Endodermal cell (in vitro differentiated cells): ENCODE results near the gene PARP14. TPM values are rescaled to one million over a fixed set of nuclear protein-coding genes. Genes with fewer than 3 reads are reported as not detected.
"Not testable (repeated sequence)": the region's sequence is repeated elsewhere in the genome, so short reads cannot be mapped to it uniquely, and the experiment has no call there.

Experiments used
- DNase-seq: peaks from one replicate; pipeline ENCODE4 v3.0.0-alpha.2; 2017
- H3K27ac ChIP-seq: 2 replicates; pipeline ENCODE4 v1.5.1; 2013; ENCODE audit warnings: mild to moderate bottlenecking, low read depth, low read length, moderate library complexity
- H3K27me3 ChIP-seq: 2 replicates; pipeline ENCODE4 v1.6.1; 2013; ENCODE audit warnings: mild to moderate bottlenecking, low read length, moderate library complexity; ENCODE audit not compliant: insufficient read depth, control insufficient read depth, poor library complexity, severe bottlenecking
- H3K36me3 ChIP-seq: 2 replicates; pipeline ENCODE4 v1.7.0; 2013; ENCODE audit warnings: mild to moderate bottlenecking, low read length, moderate library complexity; ENCODE audit not compliant: control insufficient read depth, insufficient read depth
- H3K4me1 ChIP-seq: one replicate; pipeline ENCODE4 v1.7.0; 2013; ENCODE audit warnings: low read length; ENCODE audit not compliant: control insufficient read depth, insufficient read depth
- H3K4me3 ChIP-seq: 2 replicates; pipeline ENCODE4 v1.5.1; 2013; ENCODE audit warnings: mild to moderate bottlenecking, low read length, moderate library complexity
- H3K9ac ChIP-seq: 2 replicates; pipeline ENCODE4 v1.6.1; 2013; ENCODE audit warnings: mild to moderate bottlenecking, low read length, moderate library complexity; ENCODE audit not compliant: poor library complexity, severe bottlenecking; ENCODE audit errors: extremely low read depth
- H3K9me3 ChIP-seq: 2 replicates; pipeline ENCODE4 v1.6.1; 2013; ENCODE audit warnings: mild to moderate bottlenecking, low read length, moderate library complexity; ENCODE audit not compliant: control insufficient read depth
- H3K27ac Mint-ChIP-seq: 2 replicates; pipeline ENCODE4 v1.8.0; 2020; ENCODE audit warnings: mixed read lengths
- H3K27me3 Mint-ChIP-seq: 2 replicates; pipeline ENCODE4 v1.8.0; 2021; ENCODE audit warnings: mild to moderate bottlenecking, mixed read lengths; ENCODE audit not compliant: insufficient read depth
- H3K36me3 Mint-ChIP-seq: 2 replicates; pipeline ENCODE4 v1.8.0; 2020; ENCODE audit warnings: low read depth, mixed read lengths
- H3K4me1 Mint-ChIP-seq: 2 replicates; pipeline ENCODE4 v1.8.0; 2020; ENCODE audit warnings: mixed read lengths
- H3K4me3 Mint-ChIP-seq: 2 replicates; pipeline ENCODE4 v1.8.0; 2020; ENCODE audit warnings: mild to moderate bottlenecking, moderate library complexity, mixed read lengths
- H3K9me3 Mint-ChIP-seq: 2 replicates; pipeline ENCODE4 v1.8.0; 2020; ENCODE audit warnings: mild to moderate bottlenecking, mixed read lengths
- WGBS, 2 experiments: methylation state at CpG; one replicate each; pipeline versions ENCODE4 v1.1.5 to v1.1.7; 2013; ENCODE audit warnings: missing lambda C conversion rate in 2 of 2, mixed read lengths in 1 of 2; ENCODE audit not compliant: insufficient coverage in 1 of 2, insufficient read length in 1 of 2; 5-methylcytosine and 5-hydroxymethylcytosine counted together
- total RNA-seq, 2 donors: library from RNA; stranded (reverse); fragmentation: NEBNext Ultra II Directional in 1 of 2; extraction: Animal tissue kit (Norgen Biotek cat#: 25700) in 1 of 2; gene quantifications; 2 replicates in 1 of 2; 3 replicates in 1 of 2; pipeline ENCODE4 v1.2.1, GENCODE V29; 2021
- TF ChIP-seq, protein P1 (sequence below): fragments of 200-600 bp; sonication (generic); conservative IDR thresholded peaks from 2 replicates; pipeline ENCODE4 v1.5.0; 2021; ENCODE audit warnings: antibody characterized with exemption, mild to moderate bottlenecking

Gene PARP14
- total RNA-seq, 2 donors from 2014 or later, result 16.4 to 19.1 TPM

GRCh38 chr3:122728756-122729514 is 48.3 kb downstream of the PARP14 start:
- Histone ChIP-seq H3K4me3 (no peak overlapping the region), H3K27ac (no peak overlapping the region), H3K27me3 (no peaks in the 10 kb centered on the region), H3K9ac (no peak overlapping the region), H3K9me3 (peaks cover 26% of the 10 kb centered on the region), H3K4me1 (no peaks in the 10 kb centered on the region), H3K36me3 (no peaks in the 10 kb centered on the region)
- TF ChIP-seq, protein P1, sequence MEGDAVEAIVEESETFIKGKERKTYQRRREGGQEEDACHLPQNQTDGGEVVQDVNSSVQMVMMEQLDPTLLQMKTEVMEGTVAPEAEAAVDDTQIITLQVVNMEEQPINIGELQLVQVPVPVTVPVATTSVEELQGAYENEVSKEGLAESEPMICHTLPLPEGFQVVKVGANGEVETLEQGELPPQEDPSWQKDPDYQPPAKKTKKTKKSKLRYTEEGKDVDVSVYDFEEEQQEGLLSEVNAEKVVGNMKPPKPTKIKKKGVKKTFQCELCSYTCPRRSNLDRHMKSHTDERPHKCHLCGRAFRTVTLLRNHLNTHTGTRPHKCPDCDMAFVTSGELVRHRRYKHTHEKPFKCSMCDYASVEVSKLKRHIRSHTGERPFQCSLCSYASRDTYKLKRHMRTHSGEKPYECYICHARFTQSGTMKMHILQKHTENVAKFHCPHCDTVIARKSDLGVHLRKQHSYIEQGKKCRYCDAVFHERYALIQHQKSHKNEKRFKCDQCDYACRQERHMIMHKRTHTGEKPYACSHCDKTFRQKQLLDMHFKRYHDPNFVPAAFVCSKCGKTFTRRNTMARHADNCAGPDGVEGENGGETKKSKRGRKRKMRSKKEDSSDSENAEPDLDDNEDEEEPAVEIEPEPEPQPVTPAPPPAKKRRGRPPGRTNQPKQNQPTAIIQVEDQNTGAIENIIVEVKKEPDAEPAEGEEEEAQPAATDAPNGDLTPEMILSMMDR, result no peak
- H3K36me3 Mint-ChIP-seq, result peaks cover 41% of the 10 kb centered on the region
- no peak for DNase-seq
- 92% methylated on average over 8 of the region's 8 CpGs for WGBS, 2 experiments
- peaks cover 37% of the 10 kb centered on the region for H3K9me3 Mint-ChIP-seq
- H3K4me3 Mint-ChIP-seq, result no peak overlapping the region
- H3K4me1 Mint-ChIP-seq, result peaks cover 6% of the 10 kb centered on the region
- no peaks in the 10 kb centered on the region for H3K27me3 Mint-ChIP-seq
- no peak overlapping the region for H3K27ac Mint-ChIP-seq

GRCh38 chr3:122730240-122730639 is 49.6 kb downstream of the PARP14 start:
- 80 to 100% methylated on average over 1 to 4 of the region's 4 CpGs for WGBS, 2 experiments
- H3K9me3 Mint-ChIP-seq, result peaks cover 40% of the 10 kb centered on the region
- H3K4me1 ChIP-seq, result no peaks in the 10 kb centered on the region

DNA sequence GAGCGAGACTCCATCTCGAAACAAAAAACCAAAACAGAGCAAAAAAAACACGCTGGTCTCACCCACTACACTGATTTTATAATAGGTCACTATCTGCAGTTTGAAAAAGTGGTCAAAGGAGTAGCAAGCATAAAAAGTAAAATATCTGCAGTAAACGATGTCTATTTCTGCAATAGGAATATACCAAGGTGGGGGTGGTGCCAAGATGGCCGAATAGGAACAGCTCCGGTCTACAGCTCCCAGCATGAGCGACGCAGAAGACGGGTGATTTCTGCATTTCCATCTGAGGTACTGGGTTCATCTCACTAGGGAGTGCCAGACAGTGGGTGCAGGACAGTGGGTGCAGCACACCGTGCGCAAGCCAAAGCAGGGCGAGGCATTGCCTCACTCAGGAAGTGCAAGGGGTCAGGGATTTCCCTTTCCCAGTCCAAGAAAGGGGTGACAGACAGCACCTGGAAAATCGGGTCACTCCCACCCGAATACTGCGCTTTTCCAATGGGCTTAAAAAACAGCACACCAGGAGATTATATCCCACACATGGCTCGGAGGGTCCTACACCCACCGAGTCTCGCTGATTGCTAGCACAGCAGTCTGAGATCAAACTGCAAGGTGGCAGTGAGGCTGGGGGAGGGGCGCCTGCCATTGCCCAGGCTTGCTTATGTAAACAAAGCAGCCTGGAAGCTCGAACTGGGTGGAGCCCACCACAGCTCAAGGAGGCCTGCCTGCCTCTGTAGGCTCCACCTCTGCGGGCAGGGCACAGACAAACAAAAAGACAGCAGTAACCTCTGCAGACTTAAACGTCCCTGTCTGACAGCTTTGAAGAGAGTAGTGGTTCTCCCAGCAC is 52.3 kb downstream of the PARP14 start:
- H3K36me3 ChIP-seq, H3K4me1 Mint-ChIP-seq, H3K4me3 Mint-ChIP-seq, H3K27ac ChIP-seq, H3K27me3 Mint-ChIP-seq, H3K27me3 ChIP-seq, H3K4me3 ChIP-seq, H3K27ac Mint-ChIP-seq, H3K9ac ChIP-seq, DNase-seq, H3K4me1 ChIP-seq: not testable (repeated sequence)
- Mint-ChIP-seq H3K36me3 (peaks cover 39% of the 10 kb centered on the region), H3K9me3 (peaks cover 37% of the 10 kb centered on the region)
- WGBS, 2 experiments, result 95 to 100% methylated on average over 3 to 21 of the region's 22 CpGs
- peaks cover 16% of the 10 kb centered on the region for H3K9me3 ChIP-seq

More at GRCh38 chr3:122730240-122730639, 49.6 kb downstream of the PARP14 start:
- Histone ChIP-seq H3K27ac (no peak overlapping the region), H3K9ac (no peak overlapping the region), H3K27me3 (no peaks in the 10 kb centered on the region), H3K9me3 (peaks cover 22% of the 10 kb centered on the region), H3K36me3 (no peaks in the 10 kb centered on the region), H3K4me3 (no peak overlapping the region)
- TF ChIP-seq, protein P1, result peak; percentile 43
- peak; percentile 53 for DNase-seq
- Mint-ChIP-seq H3K36me3 (peaks cover 39% of the 10 kb centered on the region), H3K4me3 (no peak overlapping the region), H3K27me3 (no peaks in the 10 kb centered on the region), H3K4me1 (peaks cover 6% of the 10 kb centered on the region), H3K27ac (no peak overlapping the region)
